Measurements from ENCODE around the gene RNF207. TPM values are rescaled to one million over a fixed set of nuclear protein-coding genes. Genes with fewer than 3 reads are reported as not detected.

RNF207 gene
- total and polyA plus RNA-seq, 9 donors, result 2.0 to 24.4 (median 7.7) TPM

DNA sequence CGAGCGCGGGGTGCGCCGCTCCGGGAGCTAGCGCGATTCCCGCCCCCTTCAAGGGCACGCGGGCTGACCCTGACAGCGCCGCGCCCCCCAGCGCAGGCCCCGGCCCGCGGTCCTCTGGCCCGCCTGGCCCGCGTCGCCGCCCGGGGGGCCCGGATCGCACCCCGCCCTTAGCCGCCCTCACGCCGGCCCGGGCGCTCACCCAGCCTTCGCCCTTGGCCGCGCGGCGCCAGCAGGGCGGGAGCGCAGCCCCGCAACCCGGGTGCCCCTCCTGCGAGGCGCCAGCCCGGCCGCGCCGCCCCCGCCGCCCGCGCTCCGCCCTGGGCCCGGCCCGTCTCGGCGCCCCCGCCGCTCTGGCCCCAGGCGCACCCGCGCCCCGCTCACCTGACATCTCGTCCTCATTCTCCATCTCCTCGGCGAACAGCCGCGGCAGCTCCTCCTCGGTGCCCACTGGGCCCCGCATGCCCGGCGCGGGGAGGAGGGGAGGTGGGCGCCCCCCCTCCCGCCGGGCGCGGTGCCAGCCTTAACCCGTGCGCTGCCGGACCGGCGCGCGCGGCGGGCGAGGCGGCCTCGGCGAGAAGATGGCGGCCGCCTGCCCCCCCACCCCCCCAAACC lies 26.2 kb upstream of the RNF207 start:
- H3K4me1 ChIP-seq (ENCODE audit: insufficient read depth), result peaks cover 2% of the 10 kb centered on the region
- no peak for DNase-seq
- H3K4me3 ChIP-seq, result peak overlapping the region; percentile 23
- intact Hi-C loops (cut with DNase I), result loop anchor here in 2 of 4 donors (5.0 to 10.0 kb wide), 2 partner anchors 115 to 132 kb away; partner anchors contain the start of gene KCNAB2 (in 1 of the 2)
- H3K27ac ChIP-seq, result no peak overlapping the region
- no peaks in the 10 kb centered on the region for H3K27me3 ChIP-seq
- TF ChIP-seq POLR2A (IDR thresholded peaks at IDR 0.05), result no peak
- TF ChIP-seq EP300 (IDR thresholded peaks at IDR 0.05), result no peak
- TF ChIP-seq, protein P1, sequence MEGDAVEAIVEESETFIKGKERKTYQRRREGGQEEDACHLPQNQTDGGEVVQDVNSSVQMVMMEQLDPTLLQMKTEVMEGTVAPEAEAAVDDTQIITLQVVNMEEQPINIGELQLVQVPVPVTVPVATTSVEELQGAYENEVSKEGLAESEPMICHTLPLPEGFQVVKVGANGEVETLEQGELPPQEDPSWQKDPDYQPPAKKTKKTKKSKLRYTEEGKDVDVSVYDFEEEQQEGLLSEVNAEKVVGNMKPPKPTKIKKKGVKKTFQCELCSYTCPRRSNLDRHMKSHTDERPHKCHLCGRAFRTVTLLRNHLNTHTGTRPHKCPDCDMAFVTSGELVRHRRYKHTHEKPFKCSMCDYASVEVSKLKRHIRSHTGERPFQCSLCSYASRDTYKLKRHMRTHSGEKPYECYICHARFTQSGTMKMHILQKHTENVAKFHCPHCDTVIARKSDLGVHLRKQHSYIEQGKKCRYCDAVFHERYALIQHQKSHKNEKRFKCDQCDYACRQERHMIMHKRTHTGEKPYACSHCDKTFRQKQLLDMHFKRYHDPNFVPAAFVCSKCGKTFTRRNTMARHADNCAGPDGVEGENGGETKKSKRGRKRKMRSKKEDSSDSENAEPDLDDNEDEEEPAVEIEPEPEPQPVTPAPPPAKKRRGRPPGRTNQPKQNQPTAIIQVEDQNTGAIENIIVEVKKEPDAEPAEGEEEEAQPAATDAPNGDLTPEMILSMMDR (IDR thresholded peaks at IDR 0.05), result no peak
- WGBS, 3 donors, result 0 to 1% (median 0%) methylated on average over 15 to 91 of the region's 92 CpGs
- no peaks in the 10 kb centered on the region for H3K36me3 ChIP-seq
- H3K9me3 ChIP-seq, result no peaks in the 10 kb centered on the region

DNA sequence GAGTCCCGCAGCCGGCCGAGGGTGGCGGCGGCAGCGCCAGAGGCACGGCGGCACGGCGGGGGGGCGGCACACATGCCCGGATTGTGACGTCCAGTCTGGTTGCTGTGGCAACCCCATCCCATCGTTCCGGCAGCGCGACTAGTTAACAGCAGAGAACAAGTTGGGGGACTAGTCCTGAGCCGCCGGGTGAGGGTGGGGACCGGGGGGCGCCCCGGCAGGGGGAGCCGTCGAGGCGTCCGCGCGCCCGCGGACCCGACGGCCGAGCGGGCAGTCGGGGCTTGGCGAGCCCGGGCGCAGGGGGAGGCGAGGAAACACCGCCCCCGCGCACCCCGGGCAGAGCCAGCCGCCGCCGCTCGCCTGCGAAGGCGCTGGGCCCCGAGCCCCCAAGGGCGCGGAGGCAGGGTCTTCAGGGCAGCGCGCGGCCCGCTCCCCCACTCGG lies 25.6 kb upstream of the RNF207 start, which contains the start of gene CHD5:
CHD5 (minus strand) TSS at position 54 of the 439 bp plus-strand sequence. CDS start 298 bp downstream, outside the sequence.
- TF ChIP-seq, protein P1 (IDR thresholded peaks at IDR 0.05), result no peak
- TF ChIP-seq EP300 (IDR thresholded peaks at IDR 0.05), result no peak
- no peak for TF ChIP-seq POLR2A (IDR thresholded peaks at IDR 0.05)
- peak in 3 of 5 donors; percentile 26 to 44 (median 32) for DNase-seq
- Histone ChIP-seq H3K4me1 (ENCODE audit: insufficient read depth) (peaks cover 2% of the 10 kb centered on the region), H3K36me3 (no peaks in the 10 kb centered on the region), H3K27ac (no peak within 1 kb of the TSS), H3K4me3 (peak within 1 kb of the TSS; percentile 23), H3K27me3 (no peaks in the 10 kb centered on the region), H3K9me3 (no peaks in the 10 kb centered on the region)
- intact Hi-C loops (cut with DNase I), result no loop called here
- 0 to 4% (median 1%) methylated on average over 13 to 57 of the region's 57 CpGs for WGBS, 3 donors

DNA sequence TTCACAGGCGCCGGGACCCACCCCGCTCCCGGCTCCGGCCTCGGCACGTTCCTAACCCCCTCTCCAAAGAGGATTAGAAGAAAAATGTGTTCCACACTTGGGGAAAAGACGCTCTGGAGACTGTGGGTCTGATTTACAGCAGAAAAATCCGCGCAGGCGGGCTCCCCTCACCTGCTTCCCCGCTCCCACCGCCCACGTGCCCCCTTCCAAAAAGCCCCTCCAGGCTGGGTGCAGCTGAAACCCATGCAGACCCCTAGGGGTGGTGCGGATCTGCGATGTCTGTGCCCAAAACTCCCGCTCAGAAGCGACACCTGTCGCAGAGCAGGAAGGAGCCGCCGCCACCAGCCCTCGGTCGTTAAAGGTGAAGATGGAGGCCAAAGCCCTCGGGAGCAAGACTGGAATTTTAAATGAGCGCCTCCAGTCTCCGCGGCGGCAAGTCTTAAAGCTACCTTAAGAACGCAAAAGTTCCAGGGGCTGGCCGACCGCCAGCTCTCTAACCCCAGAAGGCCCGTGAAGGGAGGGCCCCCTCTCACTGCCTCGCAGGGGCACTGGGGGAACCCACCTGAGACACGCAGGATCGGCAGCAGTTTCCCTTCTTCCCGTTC lies 25.1 kb upstream of the RNF207 start:
- 2 to 5% (median 2%) methylated on average over 32 to 36 of the region's 36 CpGs for WGBS, 3 donors
- Histone ChIP-seq H3K9me3 (no peaks in the 10 kb centered on the region), H3K27ac (no peak overlapping the region), H3K36me3 (no peaks in the 10 kb centered on the region), H3K4me1 (ENCODE audit: insufficient read depth) (peaks cover 2% of the 10 kb centered on the region), H3K27me3 (no peaks in the 10 kb centered on the region), H3K4me3 (no peak overlapping the region)
- no peak for TF ChIP-seq POLR2A (IDR thresholded peaks at IDR 0.05)
- no peak for TF ChIP-seq EP300 (IDR thresholded peaks at IDR 0.05)
- TF ChIP-seq, protein P1 (IDR thresholded peaks at IDR 0.05), result no peak
- intact Hi-C loops (cut with DNase I), result no loop called here
- peak; percentile 23 to 59 (median 40) for DNase-seq

DNA sequence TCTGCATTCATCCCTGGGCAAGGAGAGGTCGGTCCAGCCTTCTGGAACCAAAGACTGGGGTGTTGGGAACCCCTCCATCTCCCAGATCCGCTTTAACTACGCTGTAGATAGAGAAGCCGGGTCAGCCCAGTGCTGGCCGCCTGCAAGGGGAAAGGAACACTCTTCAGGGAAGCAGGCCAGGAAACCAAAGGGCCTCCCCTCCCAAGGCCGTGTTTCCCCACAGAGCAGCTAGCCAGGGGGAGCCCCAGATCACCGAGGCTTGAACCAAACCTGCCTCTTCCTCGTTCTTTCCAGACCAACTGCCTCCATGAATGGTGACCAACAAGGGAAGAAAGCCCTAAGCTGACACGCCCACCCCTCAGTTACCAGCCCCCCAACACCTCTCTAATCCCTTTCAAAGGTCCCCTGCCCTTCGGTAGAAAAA lies 24.6 kb upstream of the RNF207 start:
- 4 to 8% (median 6%) methylated on average over 10 of the region's 10 CpGs for WGBS, 3 donors

More for the DNA sequence above, 24.6 kb upstream of the RNF207 start:
- H3K4me3 ChIP-seq, result no peak overlapping the region
- H3K4me1 ChIP-seq (ENCODE audit: insufficient read depth), result peaks cover 2% of the 10 kb centered on the region
- H3K27me3 ChIP-seq, result no peaks in the 10 kb centered on the region
- no peaks in the 10 kb centered on the region for H3K36me3 ChIP-seq
- H3K9me3 ChIP-seq, result no peaks in the 10 kb centered on the region
- DNase-seq, result peak; percentile 40 to 57 (median 51)
- H3K27ac ChIP-seq, result no peak overlapping the region
- intact Hi-C loops (cut with DNase I), result no loop called here
- no peak for TF ChIP-seq POLR2A (IDR thresholded peaks at IDR 0.05)
- TF ChIP-seq, protein P1 (IDR thresholded peaks at IDR 0.05), result no peak
- no peak for TF ChIP-seq EP300 (IDR thresholded peaks at IDR 0.05)
